A172 (cell line): ENCODE results near the gene FMO3. TPM values are rescaled to one million over a fixed set of nuclear protein-coding genes. Genes with fewer than 3 reads are reported as not detected.

Experiments
- DNase-seq: peaks from one replicate; pipeline ENCODE4 v3.0.0-alpha.2; 2015; ENCODE audit warnings: low spot score
- total RNA-seq: library from RNA; depleted of rRNA; stranded (reverse); fragments of >200 nt; shearing (Covaris generic); gene quantifications from 2 replicates; pipeline ENCODE4 v1.2.3, GENCODE V29; 2014; rRNA removed

The FMO3 gene
- total RNA-seq, 1 experiment from 2014 or later: 0.57 TPM

- DNase-seq: no peak
Measured at GRCh38 chr1:171159148-171159547, 68.4 kb downstream of the FMO3 start.

GRCh38 chr1:171160211-171160610 is 69.5 kb downstream of the FMO3 start:
- DNase-seq: no peak

GRCh38 chr1:171160639-171161354 is 70.1 kb downstream of the FMO3 start:
- DNase-seq: no peak

- no peak for DNase-seq
Measured at GRCh38 chr1:171161431-171161830, 70.7 kb downstream of the FMO3 start.

- no peak for DNase-seq
Measured at GRCh38 chr1:171166361-171166760, 75.7 kb downstream of the FMO3 start.

Other genes with a start within 250 kb of the FMO3 start
- not detected in 2 replicates for gene MROH9, start 155.4 kb upstream of the FMO3 start, total RNA-seq
- gene FMO2, start 94.4 kb downstream of the FMO3 start, total RNA-seq: not detected in 2 replicates
- not detected in 2 replicates for gene FMO1, start 157.6 kb downstream of the FMO3 start, total RNA-seq
- 3.1 and 8.0 TPM in 2 replicates for gene FMO4, start 223.3 kb downstream of the FMO3 start, total RNA-seq